Naive thymus-derived CD8-positive, alpha-beta T cell (primary cell): ENCODE data around the gene GATD1. TPM values are rescaled to one million over a fixed set of nuclear protein-coding genes. Genes with fewer than 3 reads are reported as not detected.

Experiments used
- ATAC-seq, 2 donors: fragments of 150-1000 bp; cut with Tn5 transposase in 1 of 2; sonication (Bioruptor Pico), chemical (Tn5 transposase) in 1 of 2; 1 replicate in 1 of 2; 2 replicates in 1 of 2; pipeline ENCODE4 v1.10.0; 2021; ENCODE audit warnings: mild to moderate bottlenecking in 2 of 2, moderate library complexity in 2 of 2
- POLR2A ChIA-PET: fragments of 350-600 bp; sonication (Branson Sonifier 250); formaldehyde crosslinking; loops from one replicate; lab custom pipeline; 2021; ENCODE audit warnings: antibody characterized with exemption; lab: Charles Lee
- DNase-seq, 10 donors: peaks; one replicate each; pipeline versions ENCODE4 v3.0.0 to v3.0.0-alpha.2; 2020 to 2022
- H3K27ac Mint-ChIP-seq, 10 donors: one replicate each; pipeline ENCODE4 v1.8.0; 2020 to 2022; ENCODE audit warnings: mild to moderate bottlenecking in 10 of 10, mixed read lengths in 10 of 10, moderate library complexity in 4 of 10, inconsistent platforms in 1 of 10
- H3K27me3 Mint-ChIP-seq, 5 donors: one replicate each; pipeline ENCODE4 v1.8.0; 2021 to 2022; ENCODE audit warnings: mixed read lengths in 5 of 5
- H3K36me3 Mint-ChIP-seq, 3 donors: one replicate each; pipeline ENCODE4 v1.8.0; 2020 to 2022; ENCODE audit warnings: mixed read lengths in 3 of 3, mild to moderate bottlenecking in 2 of 3, inconsistent platforms in 1 of 3
- H3K4me1 Mint-ChIP-seq, 4 donors: one replicate each; pipeline ENCODE4 v1.8.0; 2021 to 2022; ENCODE audit warnings: mixed read lengths in 4 of 4
- H3K4me3 Mint-ChIP-seq, 10 donors: one replicate each; pipeline ENCODE4 v1.8.0; 2020 to 2022; ENCODE audit warnings: mild to moderate bottlenecking in 10 of 10, mixed read lengths in 10 of 10, moderate library complexity in 6 of 10, inconsistent platforms in 1 of 10
- H3K9me3 Mint-ChIP-seq, 9 donors: one replicate each; pipeline ENCODE4 v1.8.0; 2020 to 2022; ENCODE audit warnings: mixed read lengths in 9 of 9, mild to moderate bottlenecking in 3 of 9, inconsistent platforms in 1 of 9, moderate library complexity in 1 of 9
- polyA plus RNA-seq, 3 donors: library from polyadenylated mRNA; unstranded; fragments of 300-500 nt; fragmentation: Illumina TruSeq; gene quantifications; one replicate each; pipeline ENCODE4 v1.2.3, GENCODE V29; 2021
- total RNA-seq, 8 experiments: library from RNA in 2 of 8; stranded (reverse) in 2 of 8; gene quantifications; one replicate each; pipeline ENCODE4 v1.2.3 and lab custom pipeline; 2021 to 2026

The GATD1 gene
- total and polyA plus RNA-seq, 5 experiments from 2014 or later, result 7.2 to 65.6 (median 20.7) TPM

- POLR2A ChIA-PET, result interaction anchor here (0.6 to 1.2 kb wide), 4 partner anchors 10 to 1542 kb away, joined by 3 to 5 read pairs (median 4); partner anchors contain the start of gene GATD1
- Mint-ChIP-seq H3K4me1 (peaks cover 4 to 27% (median 26%) of the 10 kb centered on the region in 4 donors), H3K27me3 (peaks cover 0 to 5% (median 0%) of the 10 kb centered on the region in 5 donors), H3K9me3 (no peaks in the 10 kb centered on the region), H3K36me3 (peaks cover 0 to 16% (median 4%) of the 10 kb centered on the region in 3 donors), H3K4me3 (peak overlapping the region in 1 of 10 donors; percentile 38), H3K27ac (no peak overlapping the region)
- ATAC-seq (no peak), DNase-seq (no peak)
Measured at GRCh38 chr11:792873-793272, 15.6 kb upstream of the GATD1 start.

- H3K27ac Mint-ChIP-seq, result no peak overlapping the region
- H3K4me1 Mint-ChIP-seq, result peaks cover 6 to 29% (median 29%) of the 10 kb centered on the region in 4 donors
- H3K27me3 Mint-ChIP-seq, result peaks cover 0 to 5% (median 0%) of the 10 kb centered on the region in 5 donors
- POLR2A ChIA-PET, result interaction anchor here (0.6 to 1.2 kb wide), 3 partner anchors 9 to 1542 kb away, joined by 3 to 4 read pairs (median 3); no protein-coding TSS in a partner anchor
- no peaks in the 10 kb centered on the region for H3K9me3 Mint-ChIP-seq
- DNase-seq, result no peak
- ATAC-seq, result no peak
- H3K36me3 Mint-ChIP-seq, result peaks cover 0 to 16% (median 4%) of the 10 kb centered on the region in 3 donors
- no peak overlapping the region for H3K4me3 Mint-ChIP-seq
Measured at GRCh38 chr11:792535-792821, 15.2 kb upstream of the GATD1 start.

- no peak for ATAC-seq
- no peak for DNase-seq
- Mint-ChIP-seq H3K27ac (no peak overlapping the region), H3K4me1 (peaks cover 4 to 24% (median 23%) of the 10 kb centered on the region in 4 donors), H3K36me3 (peaks cover 0 to 16% (median 4%) of the 10 kb centered on the region in 3 donors), H3K4me3 (no peak overlapping the region), H3K9me3 (no peaks in the 10 kb centered on the region), H3K27me3 (peaks cover 0 to 5% (median 0%) of the 10 kb centered on the region in 5 donors)
- POLR2A ChIA-PET, result interaction anchor here (0.6 to 1.2 kb wide), 2 partner anchors 9 to 562 kb away, joined by 3 to 4 read pairs; no protein-coding TSS in a partner anchor
Measured at GRCh38 chr11:791658-792534, 14.6 kb upstream of the GATD1 start.

GRCh38 chr11:790721-791564 is 13.7 kb upstream of the GATD1 start:
- H3K4me3 Mint-ChIP-seq, result peak overlapping the region in 1 of 10 donors; percentile 62
- POLR2A ChIA-PET, result interaction anchor here (1.0 to 1.8 kb wide), 2 partner anchors 13 to 42 kb away, joined by 3 to 4 read pairs; partner anchors contain the start of genes CD151 and PIDD1
- ATAC-seq, result no peak
- DNase-seq, result no peak
- peaks cover 0 to 15% (median 4%) of the 10 kb centered on the region in 3 donors for H3K36me3 Mint-ChIP-seq
- no peaks in the 10 kb centered on the region for H3K9me3 Mint-ChIP-seq
- peak overlapping the region in 1 of 10 donors; percentile 33 for H3K27ac Mint-ChIP-seq
- H3K27me3 Mint-ChIP-seq, result peaks cover 0 to 5% (median 0%) of the 10 kb centered on the region in 5 donors
- H3K4me1 Mint-ChIP-seq, result peaks cover 6 to 20% (median 16%) of the 10 kb centered on the region in 4 donors

- H3K4me1 Mint-ChIP-seq, result peaks cover 6 to 21% (median 14%) of the 10 kb centered on the region in 4 donors
- POLR2A ChIA-PET, result interaction anchor here (1.0 to 1.8 kb wide), 2 partner anchors 14 to 43 kb away, joined by 3 to 4 read pairs; partner anchors contain the start of genes CD151 and PIDD1
- H3K36me3 Mint-ChIP-seq, result peaks cover 0 to 15% (median 4%) of the 10 kb centered on the region in 3 donors
- peak in 1 of 10 donors; percentile 25 for DNase-seq
- peak within 1 kb of the TSS in 2 of 10 donors; percentile 10 to 35 for H3K4me3 Mint-ChIP-seq
- peaks cover 0 to 5% (median 0%) of the 10 kb centered on the region in 5 donors for H3K27me3 Mint-ChIP-seq
- peak within 1 kb of the TSS in 1 of 10 donors; percentile 70 for H3K27ac Mint-ChIP-seq
- ATAC-seq, result peak; percentile 50 to 58
- H3K9me3 Mint-ChIP-seq, result no peaks in the 10 kb centered on the region
Measured at GRCh38 chr11:789943-790342, 12.7 kb upstream of the GATD1 start, which contains the start of gene CEND1. CEND1 (minus strand) TSS chr11:790090; CDS start chr11:788576, 1,514 bp downstream.

- Mint-ChIP-seq H3K27me3 (peaks cover 0 to 5% (median 0%) of the 10 kb centered on the region in 5 donors), H3K4me1 (peaks cover 6 to 19% (median 13%) of the 10 kb centered on the region in 4 donors), H3K27ac (peak overlapping the region in 1 of 10 donors; percentile 70), H3K4me3 (peak overlapping the region in 3 of 10 donors; percentile 10 to 35 (median 10)), H3K9me3 (no peaks in the 10 kb centered on the region), H3K36me3 (peaks cover 0 to 15% (median 4%) of the 10 kb centered on the region in 3 donors)
- DNase-seq, result no peak
- no peak for ATAC-seq
- POLR2A ChIA-PET, result interaction anchor here (0.7 to 1.8 kb wide), 2 partner anchors 15 to 17 kb away, joined by 3 to 4 read pairs; partner anchors contain the start of gene PIDD1
Measured at GRCh38 chr11:788953-789940, 12.0 kb upstream of the GATD1 start.

GRCh38 chr11:788009-788640 is 10.8 kb upstream of the GATD1 start:
- ATAC-seq, result peak; percentile 32 to 39
- Mint-ChIP-seq H3K27me3 (peaks cover 0 to 5% (median 0%) of the 10 kb centered on the region in 5 donors), H3K36me3 (peaks cover 0 to 17% (median 4%) of the 10 kb centered on the region in 3 donors), H3K4me1 (peaks cover 9 to 17% (median 16%) of the 10 kb centered on the region in 4 donors), H3K4me3 (peak overlapping the region in 4 of 10 donors; percentile 22 to 48 (median 30)), H3K9me3 (no peaks in the 10 kb centered on the region), H3K27ac (peak overlapping the region in 2 of 10 donors; percentile 31 to 33)
- POLR2A ChIA-PET, result interaction anchor here (0.7 to 2.0 kb wide), 3 partner anchors 10 to 51 kb away, joined by 3 to 6 read pairs (median 3); no protein-coding TSS in a partner anchor
- DNase-seq, result no peak

- no peak for ATAC-seq
- Mint-ChIP-seq H3K4me1 (peaks cover 9 to 17% (median 16%) of the 10 kb centered on the region in 4 donors), H3K27ac (no peak overlapping the region), H3K36me3 (peaks cover 0 to 11% (median 4%) of the 10 kb centered on the region in 3 donors), H3K4me3 (no peak overlapping the region), H3K27me3 (peaks cover 0 to 5% (median 0%) of the 10 kb centered on the region in 5 donors), H3K9me3 (no peaks in the 10 kb centered on the region)
- POLR2A ChIA-PET, result interaction anchor here (0.9 to 2.0 kb wide), 3 partner anchors 9 to 50 kb away, joined by 3 to 6 read pairs (median 4); no protein-coding TSS in a partner anchor
- no peak for DNase-seq
Measured at GRCh38 chr11:787084-787675, 9.9 kb upstream of the GATD1 start.

- H3K4me3 Mint-ChIP-seq, result peak overlapping the region in 1 of 10 donors; percentile 11
- peaks cover 9 to 19% (median 17%) of the 10 kb centered on the region in 4 donors for H3K4me1 Mint-ChIP-seq
- POLR2A ChIA-PET, result interaction anchor here (1.0 to 2.0 kb wide), 5 partner anchors 8 to 49 kb away, joined by 3 to 6 read pairs (median 4); no protein-coding TSS in a partner anchor
- peak overlapping the region in 3 of 10 donors; percentile 40 to 53 (median 44) for H3K27ac Mint-ChIP-seq
- peaks cover 0 to 8% (median 4%) of the 10 kb centered on the region in 3 donors for H3K36me3 Mint-ChIP-seq
- DNase-seq (no peak), ATAC-seq (no peak)
- no peaks in the 10 kb centered on the region for H3K9me3 Mint-ChIP-seq
- peaks cover 0 to 5% (median 0%) of the 10 kb centered on the region in 5 donors for H3K27me3 Mint-ChIP-seq
Measured at GRCh38 chr11:786235-787083, 9.2 kb upstream of the GATD1 start.
